ENCODE measurements around the gene GALNT2.

Gene GALNT2

GRCh38 chr1:230171356-230172015 is 104.4 kb downstream of the GALNT2 start:
- no peak for DNase-seq

- DNase-seq, result no peak
Observed at GRCh38 chr1:230172016-230172537, 105.0 kb downstream of the GALNT2 start.

GRCh38 chr1:230173187-230173975 is 106.3 kb downstream of the GALNT2 start:
- no peak for DNase-seq

- no peak for DNase-seq
Observed at GRCh38 chr1:230174041-230174440, 107.0 kb downstream of the GALNT2 start.

GRCh38 chr1:230174471-230175162 is 107.6 kb downstream of the GALNT2 start:
- DNase-seq, result no peak

- no peak for DNase-seq
Observed at GRCh38 chr1:230175163-230175747, 108.2 kb downstream of the GALNT2 start.

- no peak for DNase-seq
Observed at GRCh38 chr1:230175839-230176238, 108.8 kb downstream of the GALNT2 start.

GRCh38 chr1:230176326-230176725 is 109.3 kb downstream of the GALNT2 start:
- DNase-seq, result no peak

GRCh38 chr1:230176871-230177411 is 109.9 kb downstream of the GALNT2 start:
- no peak for DNase-seq

GRCh38 chr1:230179249-230179648 is 112.2 kb downstream of the GALNT2 start:
- DNase-seq, result no peak

- no peak for DNase-seq
Observed at GRCh38 chr1:230185076-230186001, 118.3 kb downstream of the GALNT2 start.

- peak; percentile 33 for DNase-seq
Observed at GRCh38 chr1:230186003-230186863, 119.2 kb downstream of the GALNT2 start.

GRCh38 chr1:230186874-230187273 is 119.8 kb downstream of the GALNT2 start:
- no peak for DNase-seq

- DNase-seq, result no peak
Observed at GRCh38 chr1:230187290-230187689, 120.3 kb downstream of the GALNT2 start.

GRCh38 chr1:230188826-230189225 is 121.8 kb downstream of the GALNT2 start:
- DNase-seq, result no peak

- no peak for DNase-seq
Observed at GRCh38 chr1:230189341-230189740, 122.3 kb downstream of the GALNT2 start.

GRCh38 chr1:230189824-230190223 is 122.8 kb downstream of the GALNT2 start:
- DNase-seq, result no peak

- no peak for DNase-seq
Observed at GRCh38 chr1:230191079-230191804, 124.2 kb downstream of the GALNT2 start.

GRCh38 chr1:230191855-230192254 is 124.8 kb downstream of the GALNT2 start:
- DNase-seq, result no peak

- no peak for DNase-seq
Observed at GRCh38 chr1:230194525-230194924, 127.5 kb downstream of the GALNT2 start.
